Nephron (organoid): ENCODE data around the gene ZNF473.
"Not testable (repeated sequence)": the region's sequence is repeated elsewhere in the genome, so short reads cannot be mapped to it uniquely, and the experiment has no call there.

Source experiments
- H3K27ac Mint-ChIP-seq, 3 experiments: 2 replicates each; pipeline ENCODE4 v1.8.0; 2020; ENCODE audit warnings: mixed read lengths in 3 of 3, mild to moderate bottlenecking in 2 of 3, moderate library complexity in 1 of 3
- H3K27me3 Mint-ChIP-seq: 2 replicates; pipeline ENCODE4 v1.8.0; 2021; ENCODE audit warnings: low read depth, mild to moderate bottlenecking, moderate library complexity, mixed read lengths
- H3K36me3 Mint-ChIP-seq: 2 replicates; pipeline ENCODE4 v1.8.0; 2020; ENCODE audit warnings: low read depth, mixed read lengths
- H3K4me1 Mint-ChIP-seq: 2 replicates; pipeline ENCODE4 v1.8.0; 2020; ENCODE audit warnings: mixed read lengths
- H3K4me3 Mint-ChIP-seq, 3 experiments: 2 replicates each; pipeline ENCODE4 v1.8.0; 2020; ENCODE audit warnings: mild to moderate bottlenecking in 3 of 3, mixed read lengths in 3 of 3, moderate library complexity in 2 of 3
- H3K9me3 Mint-ChIP-seq: 2 replicates; pipeline ENCODE4 v1.8.0; 2020; ENCODE audit warnings: mixed read lengths
- CTCF ChIP-seq, 3 experiments: fragments of 200-600 bp; sonication (generic); IDR thresholded peaks; one replicate each; pipeline ENCODE4 v1.5.0; 2021; ENCODE audit warnings: antibody characterized with exemption in 3 of 3; ENCODE audit not compliant: unreplicated experiment in 3 of 3

Gene ZNF473

GRCh38 chr19:50060107-50060506 lies 34.3 kb downstream of the ZNF473 start:
- Mint-ChIP-seq H3K27me3 (peaks cover under 1% of the 10 kb centered on the region), H3K36me3 (no peaks in the 10 kb centered on the region), H3K27ac (no peak overlapping the region), H3K4me1 (no peaks in the 10 kb centered on the region), H3K4me3 (no peak overlapping the region), H3K9me3 (peaks cover 28% of the 10 kb centered on the region)
- TF ChIP-seq CTCF (IDR thresholded peaks at IDR 0.05; ENCODE audit: unreplicated experiment in 3 of 3) = no peak

- Mint-ChIP-seq H3K27me3 (peaks cover 4% of the 10 kb centered on the region), H3K9me3 (peaks cover 27% of the 10 kb centered on the region), H3K4me1 (no peaks in the 10 kb centered on the region), H3K36me3 (no peaks in the 10 kb centered on the region), H3K4me3 (no peak overlapping the region), H3K27ac (no peak overlapping the region)
- TF ChIP-seq CTCF (IDR thresholded peaks at IDR 0.05; ENCODE audit: unreplicated experiment in 3 of 3) = no peak
These were observed 35.8 kb downstream of the ZNF473 start for GRCh38 chr19:50061650-50062049.

- H3K4me1 Mint-ChIP-seq = no peaks in the 10 kb centered on the region
- peaks cover 9% of the 10 kb centered on the region for H3K9me3 Mint-ChIP-seq
- H3K27ac Mint-ChIP-seq = no peak overlapping the region
- TF ChIP-seq CTCF (IDR thresholded peaks at IDR 0.05; ENCODE audit: unreplicated experiment in 3 of 3) = no peak
- peaks cover 9% of the 10 kb centered on the region for H3K27me3 Mint-ChIP-seq
- H3K4me3 Mint-ChIP-seq = no peak overlapping the region
- H3K36me3 Mint-ChIP-seq = no peaks in the 10 kb centered on the region
These were observed 40.1 kb downstream of the ZNF473 start for GRCh38 chr19:50065938-50066337.

- Mint-ChIP-seq H3K36me3 (no peaks in the 10 kb centered on the region), H3K27me3 (peaks cover 9% of the 10 kb centered on the region)
- no peak for TF ChIP-seq CTCF (IDR thresholded peaks at IDR 0.05; ENCODE audit: unreplicated experiment in 3 of 3)
These were observed 41.8 kb downstream of the ZNF473 start for GRCh38 chr19:50067575-50067974.

GRCh38 chr19:50068382-50068781 lies 42.6 kb downstream of the ZNF473 start:
- H3K4me3 Mint-ChIP-seq, H3K27ac Mint-ChIP-seq, H3K9me3 Mint-ChIP-seq, H3K27me3 Mint-ChIP-seq, H3K36me3 Mint-ChIP-seq, H3K4me1 Mint-ChIP-seq: not testable (repeated sequence)

More at GRCh38 chr19:50067575-50067974, 41.8 kb downstream of the ZNF473 start:
- no peak overlapping the region for H3K4me3 Mint-ChIP-seq
- H3K4me1 Mint-ChIP-seq = no peaks in the 10 kb centered on the region
- H3K9me3 Mint-ChIP-seq = peaks cover 3% of the 10 kb centered on the region
- H3K27ac Mint-ChIP-seq = no peak overlapping the region

- peaks cover 14% of the 10 kb centered on the region for H3K27me3 Mint-ChIP-seq
- H3K36me3 Mint-ChIP-seq, H3K9me3 Mint-ChIP-seq, H3K4me3 Mint-ChIP-seq, H3K27ac Mint-ChIP-seq, H3K4me1 Mint-ChIP-seq: not testable (repeated sequence)
These were observed 49.3 kb downstream of the ZNF473 start for GRCh38 chr19:50075076-50075475.

- H3K36me3 Mint-ChIP-seq, H3K27ac Mint-ChIP-seq, H3K9me3 Mint-ChIP-seq, H3K4me3 Mint-ChIP-seq, H3K4me1 Mint-ChIP-seq: not testable (repeated sequence)
- peaks cover 14% of the 10 kb centered on the region for H3K27me3 Mint-ChIP-seq
These were observed 50.0 kb downstream of the ZNF473 start for GRCh38 chr19:50075644-50076372.

- H3K27me3 Mint-ChIP-seq = peaks cover 14% of the 10 kb centered on the region
- H3K27ac Mint-ChIP-seq, H3K36me3 Mint-ChIP-seq, H3K4me1 Mint-ChIP-seq, H3K4me3 Mint-ChIP-seq, H3K9me3 Mint-ChIP-seq: not testable (repeated sequence)
These were observed 51.0 kb downstream of the ZNF473 start for GRCh38 chr19:50076581-50077355.

- H3K4me3 Mint-ChIP-seq, H3K9me3 Mint-ChIP-seq, H3K36me3 Mint-ChIP-seq, H3K4me1 Mint-ChIP-seq, H3K27ac Mint-ChIP-seq: not testable (repeated sequence)
- H3K27me3 Mint-ChIP-seq = peaks cover 14% of the 10 kb centered on the region
These were observed 53.2 kb downstream of the ZNF473 start for GRCh38 chr19:50079014-50079413.

- H3K36me3 Mint-ChIP-seq, H3K27ac Mint-ChIP-seq, H3K4me1 Mint-ChIP-seq, H3K4me3 Mint-ChIP-seq, H3K27me3 Mint-ChIP-seq: not testable (repeated sequence)
- H3K9me3 Mint-ChIP-seq = peaks cover 16% of the 10 kb centered on the region
These were observed 58.6 kb downstream of the ZNF473 start for GRCh38 chr19:50084440-50084839.

GRCh38 chr19:50087153-50087552 lies 61.3 kb downstream of the ZNF473 start:
- not testable (repeated sequence) for H3K36me3 Mint-ChIP-seq, H3K27ac Mint-ChIP-seq, H3K27me3 Mint-ChIP-seq, H3K4me1 Mint-ChIP-seq, H3K4me3 Mint-ChIP-seq
- peaks cover 16% of the 10 kb centered on the region for H3K9me3 Mint-ChIP-seq
